GM21786 (cell line): Measurements from ENCODE around the gene ABHD4.

ENCODE experiments used
- ATAC-seq: cut with Tn5 transposase; IDR thresholded peaks from one replicate; pipeline ENCODE4 v1.9.1; 2021; ENCODE audit not compliant: unreplicated experiment

ABHD4 gene

GRCh38 chr14:22657861-22658260, 59.8 kb downstream of the ABHD4 start:
- no peak for ATAC-seq

DNA sequence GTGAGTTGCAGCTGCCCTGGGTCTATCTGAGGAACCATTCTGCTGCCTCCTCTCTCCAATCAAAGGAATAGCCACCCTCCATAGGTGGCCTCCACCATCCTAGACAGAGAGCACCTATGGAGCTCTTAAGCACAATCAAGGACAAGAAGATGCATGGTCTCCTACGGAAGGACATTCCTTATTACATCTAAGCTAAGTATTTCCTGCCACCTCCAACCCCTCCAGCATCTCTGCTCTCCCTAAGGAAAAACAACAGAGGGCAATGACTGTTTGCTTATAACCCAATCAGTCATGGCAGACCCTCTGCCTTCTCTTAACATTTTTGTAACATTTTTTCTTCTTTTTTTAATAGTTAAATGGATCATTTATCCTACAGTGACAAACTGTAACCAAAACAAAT, 60.8 kb downstream of the ABHD4 start:
- ATAC-seq, result no peak

DNA sequence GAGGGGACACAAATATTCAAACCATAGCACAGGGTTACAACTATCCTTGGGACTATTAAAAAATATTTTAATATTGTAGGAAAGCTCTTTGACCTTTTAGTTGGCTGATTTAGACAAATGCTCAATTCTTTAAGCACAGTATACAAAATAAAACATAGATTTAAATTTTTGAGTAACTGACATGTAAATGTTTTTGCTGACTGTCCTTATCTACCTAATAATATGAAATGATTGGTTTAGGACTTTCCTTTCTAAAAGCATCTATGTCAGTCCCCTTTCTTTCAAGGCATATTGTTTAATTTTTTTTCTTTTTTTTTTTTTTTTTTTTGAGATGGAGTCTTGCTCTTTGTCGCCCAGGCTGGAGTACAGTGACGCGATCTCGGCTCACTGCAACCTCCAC, 62.6 kb downstream of the ABHD4 start:
- ATAC-seq, result no peak
